Measurements from ENCODE around the gene PHTF2.

Gene PHTF2

DNA sequence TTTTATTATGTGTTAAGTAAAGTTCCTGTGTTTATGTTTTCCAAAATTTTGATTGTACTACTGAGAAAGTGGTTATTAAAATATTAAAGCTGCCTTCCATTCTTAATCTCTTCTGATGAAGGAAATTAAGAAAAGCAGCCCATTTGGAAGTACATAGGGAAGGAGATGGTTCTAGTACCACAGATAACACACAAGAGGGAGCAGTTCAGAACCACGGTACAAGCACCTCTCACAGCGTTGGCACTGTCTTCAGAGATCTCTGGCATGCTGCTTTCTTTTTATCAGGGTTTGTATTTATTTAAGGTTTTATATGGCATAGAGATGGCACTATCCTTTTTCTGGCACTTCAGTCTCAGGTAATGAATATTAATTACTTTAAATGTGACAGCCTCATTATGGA is 111.6 kb downstream of the PHTF2 start:
- Histone ChIP-seq H3K23ac (ENCODE audit: low read length) (no peak overlapping the region), H3K4me3 (ENCODE audit: low read length) (no peak overlapping the region), H3K36me3 (ENCODE audit: control insufficient read depth, insufficient read depth, low read length) (no peaks in the 10 kb centered on the region), H2AK5ac (ENCODE audit: low read length) (no peak overlapping the region), H2BK120ac (ENCODE audit: low read depth, low read length) (no peak overlapping the region), H3K9ac (ENCODE audit: low read length) (no peak overlapping the region), H3K4me2 (ENCODE audit: low read length) (no peak overlapping the region), H2BK15ac (replicated peaks; ENCODE audit: low read depth) (no peak overlapping the region), H3K4me1 (ENCODE audit: control insufficient read depth, low read depth, low read length) (no peaks in the 10 kb centered on the region), H3K79me1 (ENCODE audit: low read length) (no peaks in the 10 kb centered on the region), H3K27me3 (ENCODE audit: insufficient read depth, low read length, poor library complexity) (no peaks in the 10 kb centered on the region), H3K18ac (ENCODE audit: low read length) (no peak overlapping the region), H3K56ac (ENCODE audit: low read length) (no peak overlapping the region), H3K4ac (ENCODE audit: low read depth, low read length) (no peak overlapping the region), H3K79me2 (ENCODE audit: control insufficient read depth, insufficient read depth, low read length) (no peaks in the 10 kb centered on the region), H4K8ac (ENCODE audit: low read depth, low read length) (peak overlapping the region; percentile 56), H3K27ac (ENCODE audit: low read depth, low read length) (no peak overlapping the region), H2BK5ac (ENCODE audit: low read length) (no peak overlapping the region), H4K5ac (ENCODE audit: low read length) (no peak overlapping the region)
- DNase-seq = no peak
- no CpG with 5 or more reads among the region's 2 CpGs for WGBS (ENCODE audit: extremely low coverage, insufficient coverage, low lambda C conversion rate)

DNA sequence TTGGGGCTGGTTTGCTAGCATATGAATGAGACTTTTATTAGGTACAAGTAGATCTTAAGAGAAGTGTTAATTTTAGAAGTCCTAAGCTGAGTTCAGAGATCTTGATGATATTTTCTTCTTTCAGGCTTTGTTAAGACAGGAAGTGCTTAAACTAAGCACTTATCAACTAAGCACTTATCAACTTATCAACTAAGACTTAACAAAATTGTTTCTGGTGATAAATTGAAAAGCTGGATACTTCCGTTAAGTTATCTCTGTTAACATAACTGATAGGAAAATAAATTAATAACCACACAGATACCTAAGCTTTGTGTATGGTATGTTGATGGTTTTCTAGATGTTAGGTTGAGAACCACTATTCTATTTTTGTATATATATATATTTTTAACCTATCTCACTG is 113.7 kb downstream of the PHTF2 start:
- H4K8ac ChIP-seq (ENCODE audit: low read depth, low read length) = no peak overlapping the region
- H3K23ac ChIP-seq (ENCODE audit: low read length) = no peak overlapping the region
- H3K56ac ChIP-seq (ENCODE audit: low read length) = no peak overlapping the region
- H2BK5ac ChIP-seq (ENCODE audit: low read length) = no peak overlapping the region
- no peak overlapping the region for H3K4ac ChIP-seq (ENCODE audit: low read depth, low read length)
- no peak overlapping the region for H2BK120ac ChIP-seq (ENCODE audit: low read depth, low read length)
- H2BK15ac ChIP-seq (replicated peaks; ENCODE audit: low read depth) = no peak overlapping the region
- no peak overlapping the region for H2AK5ac ChIP-seq (ENCODE audit: low read length)
- no peak overlapping the region for H4K5ac ChIP-seq (ENCODE audit: low read length)
- no peaks in the 10 kb centered on the region for H3K36me3 ChIP-seq (ENCODE audit: control insufficient read depth, insufficient read depth, low read length)
- no peaks in the 10 kb centered on the region for H3K4me1 ChIP-seq (ENCODE audit: control insufficient read depth, low read depth, low read length)
- DNase-seq = peak; percentile 39
- no peak overlapping the region for H3K9ac ChIP-seq (ENCODE audit: low read length)
- H3K27me3 ChIP-seq (ENCODE audit: insufficient read depth, low read length, poor library complexity) = no peaks in the 10 kb centered on the region
- no peak overlapping the region for H3K27ac ChIP-seq (ENCODE audit: low read depth, low read length)
- no peak overlapping the region for H3K4me3 ChIP-seq (ENCODE audit: low read length)
- no peaks in the 10 kb centered on the region for H3K79me1 ChIP-seq (ENCODE audit: low read length)
- no peak overlapping the region for H3K4me2 ChIP-seq (ENCODE audit: low read length)
- H3K18ac ChIP-seq (ENCODE audit: low read length) = no peak overlapping the region
- H3K79me2 ChIP-seq (ENCODE audit: control insufficient read depth, insufficient read depth, low read length) = no peaks in the 10 kb centered on the region
- no CpG with 5 or more reads among the region's 1 CpG for WGBS (ENCODE audit: extremely low coverage, insufficient coverage, low lambda C conversion rate)

DNA sequence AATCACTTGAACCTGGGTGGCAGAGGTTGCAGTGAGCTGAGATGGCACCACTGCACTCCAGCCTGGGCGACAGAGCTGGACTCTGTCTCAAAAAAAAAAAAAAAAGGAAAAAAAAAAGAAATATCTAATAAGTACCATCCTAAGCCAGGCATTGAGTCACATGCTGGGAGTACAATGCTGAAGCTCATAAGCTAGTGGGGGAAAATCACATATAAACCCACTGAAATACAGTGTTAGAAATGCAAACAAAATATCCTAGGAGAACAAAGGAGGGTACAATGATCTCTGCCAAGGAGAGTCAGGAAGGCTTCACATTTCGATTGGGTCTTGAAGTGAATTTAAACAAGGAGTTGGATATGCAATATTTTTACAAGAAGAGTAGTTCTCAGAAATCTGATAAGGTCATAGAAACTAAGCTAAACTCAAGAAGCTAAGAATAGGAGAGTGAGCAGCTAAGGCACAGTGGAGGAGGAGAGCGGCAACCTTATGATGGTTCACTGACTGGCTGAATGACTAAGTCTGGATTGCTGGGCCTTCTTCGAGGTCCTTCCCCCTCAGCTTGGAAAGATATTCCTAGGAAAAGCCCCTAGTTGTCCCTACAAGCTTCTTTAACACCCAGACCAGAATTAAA is 115.5 kb downstream of the PHTF2 start:
- no peaks in the 10 kb centered on the region for H3K27me3 ChIP-seq (ENCODE audit: insufficient read depth, low read length, poor library complexity)
- H3K9ac ChIP-seq (ENCODE audit: low read length) = no peak overlapping the region
- no peak overlapping the region for H3K23ac ChIP-seq (ENCODE audit: low read length)
- no peak overlapping the region for H3K4me3 ChIP-seq (ENCODE audit: low read length)
- no peaks in the 10 kb centered on the region for H3K79me2 ChIP-seq (ENCODE audit: control insufficient read depth, insufficient read depth, low read length)
- H3K18ac ChIP-seq (ENCODE audit: low read length) = no peak overlapping the region
- no peak overlapping the region for H3K4me2 ChIP-seq (ENCODE audit: low read length)
- no peak overlapping the region for H2BK15ac ChIP-seq (replicated peaks; ENCODE audit: low read depth)
- H3K56ac ChIP-seq (ENCODE audit: low read length) = no peak overlapping the region
- no peak overlapping the region for H2BK5ac ChIP-seq (ENCODE audit: low read length)
- no peaks in the 10 kb centered on the region for H3K4me1 ChIP-seq (ENCODE audit: control insufficient read depth, low read depth, low read length)
- WGBS (ENCODE audit: extremely low coverage, insufficient coverage, low lambda C conversion rate) = no CpG with 5 or more reads among the region's 4 CpGs
- H3K4ac ChIP-seq (ENCODE audit: low read depth, low read length) = no peak overlapping the region
- no peak overlapping the region for H3K27ac ChIP-seq (ENCODE audit: low read depth, low read length)
- H2BK120ac ChIP-seq (ENCODE audit: low read depth, low read length) = no peak overlapping the region
- no peak for DNase-seq
- H2AK5ac ChIP-seq (ENCODE audit: low read length) = no peak overlapping the region
- no peak overlapping the region for H4K8ac ChIP-seq (ENCODE audit: low read depth, low read length)
- H3K36me3 ChIP-seq (ENCODE audit: control insufficient read depth, insufficient read depth, low read length) = no peaks in the 10 kb centered on the region
- H3K79me1 ChIP-seq (ENCODE audit: low read length) = no peaks in the 10 kb centered on the region
- no peak overlapping the region for H4K5ac ChIP-seq (ENCODE audit: low read length)

DNA sequence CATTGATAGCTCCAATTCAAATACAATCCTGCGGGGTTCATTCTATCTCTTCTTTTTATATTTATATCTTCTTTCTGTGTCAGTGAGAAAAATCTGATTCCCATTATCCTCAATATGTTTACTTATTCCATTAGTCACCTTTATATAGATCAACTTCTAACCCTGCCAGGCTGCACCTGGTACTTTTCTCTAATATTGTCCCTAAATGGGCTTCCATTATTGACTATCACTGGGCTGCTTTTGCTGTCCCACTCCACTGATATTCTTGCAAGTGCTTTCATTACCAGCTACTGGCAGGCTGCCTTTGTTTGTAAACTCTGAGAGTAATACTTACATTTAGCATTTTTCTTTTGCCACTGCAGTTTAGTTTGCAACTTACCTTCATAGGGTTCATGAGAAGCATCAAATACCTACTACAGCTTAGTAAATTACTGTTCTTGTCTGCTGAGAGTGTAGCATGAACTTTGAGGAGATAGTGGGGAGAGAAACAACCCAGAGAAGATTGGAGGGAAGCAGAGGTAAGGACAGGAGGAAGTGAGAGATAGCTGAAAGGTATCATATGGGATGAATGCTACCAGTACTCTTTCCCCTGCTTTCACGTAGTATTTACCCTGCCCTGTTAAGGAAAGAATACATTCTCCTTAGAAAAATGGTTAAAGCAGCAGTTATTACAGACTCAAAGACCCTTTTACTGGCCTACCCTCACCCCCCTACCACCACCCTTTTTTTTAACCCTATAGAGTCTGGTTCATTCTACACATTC is 119.1 kb downstream of the PHTF2 start:
- Histone ChIP-seq H3K9ac (ENCODE audit: low read length) (no peak overlapping the region), H4K8ac (ENCODE audit: low read depth, low read length) (no peak overlapping the region), H3K79me2 (ENCODE audit: control insufficient read depth, insufficient read depth, low read length) (no peaks in the 10 kb centered on the region), H3K4ac (ENCODE audit: low read depth, low read length) (no peak overlapping the region), H3K23ac (ENCODE audit: low read length) (no peak overlapping the region), H3K27me3 (ENCODE audit: insufficient read depth, low read length, poor library complexity) (no peaks in the 10 kb centered on the region), H2BK120ac (ENCODE audit: low read depth, low read length) (no peak overlapping the region), H3K4me1 (ENCODE audit: control insufficient read depth, low read depth, low read length) (no peaks in the 10 kb centered on the region), H2BK15ac (replicated peaks; ENCODE audit: low read depth) (no peak overlapping the region), H4K5ac (ENCODE audit: low read length) (no peak overlapping the region), H3K27ac (ENCODE audit: low read depth, low read length) (no peak overlapping the region), H3K18ac (ENCODE audit: low read length) (no peak overlapping the region), H2BK5ac (ENCODE audit: low read length) (no peak overlapping the region), H3K4me2 (ENCODE audit: low read length) (no peak overlapping the region), H3K56ac (ENCODE audit: low read length) (no peak overlapping the region), H3K4me3 (ENCODE audit: low read length) (no peak overlapping the region), H2AK5ac (ENCODE audit: low read length) (no peak overlapping the region), H3K79me1 (ENCODE audit: low read length) (no peaks in the 10 kb centered on the region), H3K36me3 (ENCODE audit: control insufficient read depth, insufficient read depth, low read length) (no peaks in the 10 kb centered on the region)
- no CpG with 5 or more reads among the region's 2 CpGs for WGBS (ENCODE audit: extremely low coverage, insufficient coverage, low lambda C conversion rate)
- DNase-seq = no peak

DNA sequence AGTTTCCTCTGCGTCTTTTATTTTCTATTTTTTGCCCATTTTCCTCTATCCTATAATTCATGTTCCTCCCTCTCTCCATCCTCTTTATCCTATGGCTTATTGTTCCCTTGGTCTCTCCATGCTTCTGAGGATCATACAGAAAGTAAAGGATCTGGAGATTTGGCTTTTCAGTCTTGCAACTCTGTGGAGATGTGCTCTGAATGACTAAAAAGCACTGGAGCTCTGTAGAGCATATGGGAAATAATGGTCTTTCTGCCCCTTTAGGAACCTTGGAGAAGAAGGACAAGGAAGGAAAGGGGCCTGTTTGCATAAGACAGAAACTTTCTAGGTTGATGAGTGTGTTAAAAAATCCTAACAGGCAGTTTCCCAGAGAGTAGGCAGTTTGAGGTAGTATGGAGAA is 120.1 kb downstream of the PHTF2 start:
- H3K4ac ChIP-seq (ENCODE audit: low read depth, low read length) = no peak overlapping the region
- no peak overlapping the region for H4K8ac ChIP-seq (ENCODE audit: low read depth, low read length)
- no peaks in the 10 kb centered on the region for H3K27me3 ChIP-seq (ENCODE audit: insufficient read depth, low read length, poor library complexity)
- H3K4me1 ChIP-seq (ENCODE audit: control insufficient read depth, low read depth, low read length) = no peaks in the 10 kb centered on the region
- H3K27ac ChIP-seq (ENCODE audit: low read depth, low read length) = no peak overlapping the region
- no CpG with 5 or more reads among the region's 1 CpG for WGBS (ENCODE audit: extremely low coverage, insufficient coverage, low lambda C conversion rate)
- H3K4me3 ChIP-seq (ENCODE audit: low read length) = no peak overlapping the region
- no peaks in the 10 kb centered on the region for H3K36me3 ChIP-seq (ENCODE audit: control insufficient read depth, insufficient read depth, low read length)
- H2BK15ac ChIP-seq (replicated peaks; ENCODE audit: low read depth) = no peak overlapping the region
- no peak for DNase-seq
- H3K56ac ChIP-seq (ENCODE audit: low read length) = no peak overlapping the region
- no peak overlapping the region for H2BK120ac ChIP-seq (ENCODE audit: low read depth, low read length)
- H3K79me2 ChIP-seq (ENCODE audit: control insufficient read depth, insufficient read depth, low read length) = no peaks in the 10 kb centered on the region
- H3K79me1 ChIP-seq (ENCODE audit: low read length) = no peaks in the 10 kb centered on the region
- H3K4me2 ChIP-seq (ENCODE audit: low read length) = no peak overlapping the region
- H4K5ac ChIP-seq (ENCODE audit: low read length) = no peak overlapping the region
- H3K23ac ChIP-seq (ENCODE audit: low read length) = no peak overlapping the region
- no peak overlapping the region for H3K9ac ChIP-seq (ENCODE audit: low read length)
- H2AK5ac ChIP-seq (ENCODE audit: low read length) = no peak overlapping the region
- H2BK5ac ChIP-seq (ENCODE audit: low read length) = no peak overlapping the region
- H3K18ac ChIP-seq (ENCODE audit: low read length) = no peak overlapping the region
